DMS79 treated with DMSO at 0.1 percent for 48 hours (cell line): Measurements from ENCODE around the gene SDF2.
A peak's percentile ranks its signal among the peaks of the same experiment; 100 is the strongest.
"Not testable (repeated sequence)": the region's sequence is repeated elsewhere in the genome, so short reads cannot be mapped to it uniquely, and the experiment has no call there.

Experiments used
- DNase-seq: peaks from one replicate; lab custom pipeline; 2025; lab: John Stamatoyannopoulos, UW

The SDF2 gene

GRCh38 chr17:28634206-28634865 is 27.4 kb downstream of the SDF2 start:
- DNase-seq, result peak; percentile 87

DNA sequence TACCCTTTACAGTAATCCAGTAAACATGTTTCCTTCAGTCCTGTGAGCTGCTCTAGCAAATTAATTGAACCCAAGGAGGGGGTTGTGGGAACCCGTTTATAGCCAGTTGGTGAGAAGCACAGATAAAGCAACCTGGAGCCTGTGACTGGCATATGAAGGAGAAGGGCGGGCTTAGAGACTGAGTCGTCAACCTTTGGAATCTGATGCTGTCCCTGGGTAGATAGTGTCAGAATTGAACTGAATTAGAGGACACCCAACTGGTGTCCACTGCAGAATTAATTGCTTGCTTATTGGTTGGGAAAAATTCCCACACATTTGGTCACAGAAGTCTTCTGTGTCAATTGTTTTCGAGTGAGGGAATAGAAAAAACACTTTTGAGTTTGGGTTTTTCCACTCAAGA is 34.9 kb downstream of the SDF2 start:
- no peak for DNase-seq

GRCh38 chr17:28624148-28624547 is 37.6 kb downstream of the SDF2 start:
- no peak for DNase-seq

- no peak for DNase-seq
Measured at GRCh38 chr17:28623696-28624095, 38.0 kb downstream of the SDF2 start.

DNA sequence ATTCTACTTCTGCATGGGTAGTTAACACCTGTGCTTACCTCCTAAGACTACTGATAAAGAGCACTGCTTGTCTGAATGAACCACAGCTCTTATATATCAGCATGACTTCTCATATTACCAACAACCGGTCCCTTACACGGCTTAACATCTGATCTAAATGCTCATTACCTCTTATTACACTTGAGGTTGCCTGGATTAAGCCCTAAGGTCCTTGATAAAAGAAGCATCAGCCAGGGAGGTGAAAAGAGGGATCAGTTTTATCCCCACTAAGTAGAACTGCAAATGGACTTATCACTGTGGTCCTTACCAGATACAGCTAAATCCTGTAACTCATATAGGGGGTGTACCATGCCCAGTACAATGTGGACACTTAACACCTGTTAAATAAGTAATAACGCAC is 39.5 kb downstream of the SDF2 start:
- DNase-seq, result no peak

DNA sequence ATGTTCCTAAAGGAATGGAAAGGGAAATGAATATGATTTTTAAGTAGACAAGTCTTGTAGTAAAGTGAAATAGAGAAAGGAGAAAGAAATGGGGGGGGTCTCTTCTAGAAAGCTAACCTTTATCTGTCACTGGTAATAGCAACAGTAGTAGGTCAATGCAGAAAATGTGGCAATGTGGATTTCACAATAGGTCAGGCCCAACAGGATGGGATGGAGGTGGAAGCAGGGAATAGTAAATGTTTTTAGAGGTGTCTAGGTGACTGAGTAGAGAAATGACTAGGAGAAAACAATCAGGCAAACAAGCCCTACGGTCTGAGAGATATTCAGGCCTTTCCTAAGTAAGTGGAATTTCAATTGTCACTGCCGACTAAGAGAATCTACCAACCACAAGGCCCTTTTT is 41.7 kb downstream of the SDF2 start:
- no peak for DNase-seq

DNA sequence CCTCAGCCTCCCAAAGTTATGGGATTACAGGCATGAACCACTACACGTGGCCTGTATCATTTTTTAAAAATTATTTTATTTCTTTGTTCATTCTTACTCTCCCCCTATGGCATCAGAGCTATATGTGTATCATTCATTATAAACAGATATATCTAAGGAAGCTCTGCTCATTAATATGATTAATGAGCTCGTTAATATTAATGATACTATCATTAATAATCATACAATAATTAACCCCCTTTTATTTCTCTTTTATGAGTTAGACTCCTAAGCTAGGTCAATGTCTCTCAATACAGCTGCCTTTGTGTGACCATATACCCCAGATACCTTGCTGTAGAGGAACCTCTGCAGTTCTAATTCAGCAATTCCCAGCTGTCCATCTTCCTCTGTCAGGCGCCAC is 43.2 kb downstream of the SDF2 start:
- no peak for DNase-seq

DNA sequence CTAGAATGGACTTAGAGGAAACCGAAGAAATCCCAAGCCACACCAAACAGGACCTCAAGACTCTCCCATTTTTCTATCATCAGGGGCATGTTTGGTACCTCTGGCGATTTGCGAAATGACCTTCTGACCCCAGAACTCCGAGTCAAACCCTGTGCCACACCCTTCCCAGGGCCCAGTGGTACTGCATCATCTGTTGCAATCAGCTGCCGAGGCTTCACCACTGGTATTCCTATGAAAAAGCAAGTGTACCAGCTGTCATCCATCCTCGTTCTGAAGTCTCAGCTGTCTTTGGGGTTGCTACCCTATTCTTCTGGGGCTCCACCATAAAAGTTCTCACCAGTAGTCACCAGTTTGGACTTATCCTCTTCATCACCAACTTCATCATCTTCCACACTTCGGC is 45.4 kb downstream of the SDF2 start:
- DNase-seq, result no peak

DNA sequence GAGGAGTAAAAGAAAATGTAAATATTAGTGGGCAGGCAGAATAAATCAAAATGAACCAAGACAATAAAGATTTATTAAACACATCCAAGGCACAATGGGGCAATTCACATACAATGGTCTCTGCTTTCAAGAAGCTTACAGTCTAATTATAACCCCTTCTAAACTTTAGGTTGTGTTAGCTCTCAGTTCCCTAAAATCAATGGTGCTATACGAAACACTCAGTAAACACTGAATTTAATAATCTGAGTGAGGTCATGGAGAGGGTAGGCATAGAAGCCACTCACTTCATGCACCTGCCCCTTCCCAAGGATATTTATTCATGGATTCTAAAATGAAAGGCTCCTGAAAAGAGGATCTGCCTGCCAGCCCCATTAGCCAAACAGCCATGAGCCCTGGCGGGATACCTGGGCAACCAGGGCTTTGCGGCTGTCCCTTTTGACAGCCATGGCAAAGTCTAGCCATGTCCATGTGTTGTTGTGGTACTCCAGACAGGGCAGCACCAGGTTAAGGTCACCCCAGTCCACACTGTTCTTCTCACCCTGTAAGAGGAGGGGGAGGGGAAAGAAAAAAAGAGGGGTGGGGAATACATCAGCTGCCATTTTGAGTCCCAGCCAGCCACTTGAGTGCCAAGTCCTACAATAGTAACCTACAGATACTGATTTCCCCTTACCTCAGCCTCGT is 46.3 kb downstream of the SDF2 start:
- no peak for DNase-seq

DNA sequence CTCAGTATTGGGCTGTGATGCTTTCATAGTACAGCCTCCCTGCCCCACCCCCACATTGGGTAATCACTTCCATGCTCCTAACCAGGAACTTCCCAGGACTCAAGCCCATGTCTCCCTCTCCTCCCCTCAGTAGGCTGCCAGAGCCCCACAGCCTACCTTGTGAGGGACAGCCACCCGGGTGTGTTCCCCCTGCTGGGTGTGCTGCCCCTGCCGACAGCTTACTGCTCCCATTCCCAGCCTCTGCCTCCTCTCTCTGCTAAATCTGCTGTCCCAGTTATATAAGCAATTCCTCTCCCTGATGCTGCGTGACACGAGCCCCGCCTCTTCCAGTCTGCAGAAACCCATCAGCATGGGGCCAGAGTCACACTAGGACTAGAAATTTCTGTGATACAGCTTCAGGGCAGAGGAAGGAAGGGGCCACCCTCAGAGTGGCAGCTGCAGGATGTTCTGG is 47.8 kb downstream of the SDF2 start, which contains the start of gene RSKR:
Gene RSKR, minus strand, starts transcription at position 255 of the 451 bp plus-strand sequence. Its CDS starts 24 bp downstream, at position 231.
- no peak for DNase-seq

GRCh38 chr17:28612936-28613872 is 48.5 kb downstream of the SDF2 start:
- no peak for DNase-seq

DNA sequence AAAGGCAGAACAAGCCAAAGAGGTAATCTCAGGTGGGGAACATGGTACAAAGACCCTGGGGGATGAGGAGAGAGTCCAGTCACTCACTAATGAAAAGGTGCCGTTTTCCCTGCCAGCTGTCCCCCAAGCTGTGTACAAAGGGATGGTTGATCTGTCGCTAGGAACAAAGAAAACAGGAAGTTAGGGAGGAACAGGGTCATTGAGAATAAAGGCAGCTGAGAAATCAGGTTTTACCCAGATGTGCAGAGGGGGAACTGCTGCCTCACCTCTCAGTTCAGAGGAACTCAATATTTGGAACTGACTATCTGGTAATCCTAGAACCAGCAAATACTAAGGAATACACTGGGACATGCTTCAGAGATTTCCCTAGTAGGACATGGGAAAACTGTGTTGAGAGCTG is 49.2 kb downstream of the SDF2 start:
- DNase-seq, result no peak

- no peak for DNase-seq
Measured at GRCh38 chr17:28610376-28610775, 51.3 kb downstream of the SDF2 start.

DNA sequence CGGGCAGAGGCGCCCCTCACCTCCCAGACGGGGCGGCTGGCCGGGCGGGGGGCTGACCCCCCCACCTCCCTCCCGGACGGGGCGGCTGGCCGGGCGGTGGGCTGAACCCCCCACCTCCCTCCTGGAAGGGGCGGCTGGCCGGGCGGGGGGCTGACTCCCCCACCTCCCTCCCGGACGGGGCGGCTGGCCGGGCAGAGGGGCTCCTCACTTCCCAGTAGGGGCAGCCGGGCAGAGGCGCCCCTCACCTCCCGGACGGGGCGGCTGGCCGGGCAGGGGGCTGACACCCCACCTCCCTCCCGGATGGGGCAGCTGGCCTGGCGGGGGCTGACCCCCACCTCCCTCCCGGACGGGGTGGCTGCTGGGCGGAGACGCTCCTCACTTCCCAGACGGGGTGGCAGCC is 57.7 kb downstream of the SDF2 start:
- DNase-seq, result not testable (repeated sequence)

- DNase-seq, result peak; percentile 74
Measured at GRCh38 chr17:28599311-28600184, 62.2 kb downstream of the SDF2 start.

DNA sequence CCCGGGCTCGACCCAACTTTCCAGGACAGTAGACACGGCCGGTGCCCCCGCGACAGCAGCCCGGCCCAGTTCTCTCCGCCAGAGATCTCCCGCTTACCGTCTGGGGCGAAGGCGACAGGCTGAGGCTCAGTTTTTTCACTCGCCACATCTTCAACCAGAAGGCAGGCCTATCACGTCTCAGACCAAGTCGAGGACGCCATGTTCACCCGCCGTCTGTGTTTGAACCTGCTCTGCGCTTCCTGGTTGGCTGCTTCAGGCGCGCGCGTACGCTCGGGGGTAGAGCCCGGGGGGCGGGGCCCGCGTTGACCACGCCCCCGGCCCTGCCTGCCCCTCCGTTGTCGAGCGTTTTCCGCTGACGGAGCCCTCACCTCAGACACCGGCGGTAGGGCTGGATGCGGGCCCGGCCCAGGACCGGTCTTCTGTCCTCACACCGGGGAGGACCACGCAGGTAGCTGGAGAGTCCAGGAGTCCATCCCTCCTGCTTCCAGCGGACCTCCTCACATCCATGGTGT is 62.9 kb downstream of the SDF2 start, which contains the start of gene SPAG5:
Gene SPAG5, minus strand, starts transcription at position 227 of the 512 bp plus-strand sequence. Its CDS starts 79 bp downstream, at position 148.
- DNase-seq, result peak; percentile 95

- peak; percentile 59 for DNase-seq
Measured at GRCh38 chr17:28598389-28598788, 63.3 kb downstream of the SDF2 start.
